ENCODE data around the gene ELOA.

- TF ChIP-seq, protein P1, sequence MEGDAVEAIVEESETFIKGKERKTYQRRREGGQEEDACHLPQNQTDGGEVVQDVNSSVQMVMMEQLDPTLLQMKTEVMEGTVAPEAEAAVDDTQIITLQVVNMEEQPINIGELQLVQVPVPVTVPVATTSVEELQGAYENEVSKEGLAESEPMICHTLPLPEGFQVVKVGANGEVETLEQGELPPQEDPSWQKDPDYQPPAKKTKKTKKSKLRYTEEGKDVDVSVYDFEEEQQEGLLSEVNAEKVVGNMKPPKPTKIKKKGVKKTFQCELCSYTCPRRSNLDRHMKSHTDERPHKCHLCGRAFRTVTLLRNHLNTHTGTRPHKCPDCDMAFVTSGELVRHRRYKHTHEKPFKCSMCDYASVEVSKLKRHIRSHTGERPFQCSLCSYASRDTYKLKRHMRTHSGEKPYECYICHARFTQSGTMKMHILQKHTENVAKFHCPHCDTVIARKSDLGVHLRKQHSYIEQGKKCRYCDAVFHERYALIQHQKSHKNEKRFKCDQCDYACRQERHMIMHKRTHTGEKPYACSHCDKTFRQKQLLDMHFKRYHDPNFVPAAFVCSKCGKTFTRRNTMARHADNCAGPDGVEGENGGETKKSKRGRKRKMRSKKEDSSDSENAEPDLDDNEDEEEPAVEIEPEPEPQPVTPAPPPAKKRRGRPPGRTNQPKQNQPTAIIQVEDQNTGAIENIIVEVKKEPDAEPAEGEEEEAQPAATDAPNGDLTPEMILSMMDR (CRISPR knock-in tag; IDR thresholded peaks at IDR 0.05): no peak
- TF ChIP-seq GABPA (IDR thresholded peaks at IDR 0.05; ENCODE audit: low read depth, low read length) (no peak), GABPA (CRISPR knock-in tag; IDR thresholded peaks at IDR 0.05; ENCODE audit: low read depth) (no peak), ZNF263 (CRISPR knock-in tag; IDR thresholded peaks at IDR 0.05) (no peak), YY1 (IDR thresholded peaks at IDR 0.05; ENCODE audit: insufficient read depth, insufficient replicate concordance, low read depth, low read length) (no peak), ZNF629 (CRISPR knock-in tag; conservative IDR thresholded peaks at IDR 0.05) (no peak), POLR2A (IDR thresholded peaks at IDR 0.05; ENCODE audit: insufficient read depth in 1 of 2, low read depth in 2 of 2, low read length in 2 of 2) (no peak), FOXP4 (CRISPR knock-in tag; IDR thresholded peaks at IDR 0.05) (no peak), ZNF670 (CRISPR knock-in tag; IDR thresholded peaks at IDR 0.05; ENCODE audit: borderline replicate concordance) (no peak)
Measured at GRCh38 chr1:23736437-23737134, 6.7 kb upstream of the ELOA start.
